Measurements from ENCODE around the gene UGT2B10. TPM values are rescaled to one million over a fixed set of nuclear protein-coding genes. Genes with fewer than 3 reads are reported as not detected.

The UGT2B10 gene
- total RNA-seq, 1 experiment from 2014 or later: 0.25 TPM

DNA sequence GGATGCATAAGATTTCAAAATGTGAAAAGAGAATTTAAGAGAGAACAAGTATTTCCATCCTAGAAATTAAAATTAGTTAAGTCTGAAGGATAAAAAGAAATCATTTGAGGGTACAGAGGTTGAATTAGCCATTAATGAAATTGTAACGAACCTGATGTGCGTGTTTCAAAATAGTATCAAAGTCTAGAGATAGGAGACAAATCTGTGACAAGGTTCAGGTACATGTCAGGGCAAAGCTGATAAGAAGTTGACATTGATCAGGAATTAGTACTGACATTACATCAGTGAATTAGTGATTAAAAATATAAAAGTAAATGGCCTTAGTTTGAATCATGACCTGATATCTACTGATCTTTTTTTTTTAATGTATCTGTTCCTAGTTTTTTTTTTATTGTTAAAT lies 62.3 kb downstream of the UGT2B10 start:
- BruUV-seq (replicated peaks): no TSS peak
- DNase-seq: no peak
- TF ChIP-seq CTCF (IDR thresholded peaks at IDR 0.05; ENCODE audit: insufficient read depth in 1 of 2, low read depth in 1 of 2, low read length in 1 of 2, severe bottlenecking in 1 of 2, unreplicated experiment in 1 of 2): no peak
- no peak overlapping the region for H3K4me3 ChIP-seq (ENCODE audit: low read depth, low read length)
- H3K4me1 ChIP-seq: peaks cover 21% of the 10 kb centered on the region
- peaks cover 9% of the 10 kb centered on the region for H3K9me3 Mint-ChIP-seq (ENCODE audit: unreplicated experiment)
- intact Hi-C loops (cut with micrococcal nuclease; ENCODE audit: unreplicated experiment): loop anchor here (10.0 kb wide), 2 partner anchors 293 to 717 kb away; no protein-coding TSS in a partner anchor
- no peaks in the 10 kb centered on the region for H3K27me3 Mint-ChIP-seq (ENCODE audit: insufficient read depth, unreplicated experiment)
- no peaks in the 10 kb centered on the region for H3K4me1 Mint-ChIP-seq (ENCODE audit: low read depth, unreplicated experiment)
- no peak overlapping the region for H3K27ac Mint-ChIP-seq (ENCODE audit: unreplicated experiment)
- ChIA-PET CTCF (no interaction called here), POLR2A (no interaction called here)
- H3K4me3 Mint-ChIP-seq (ENCODE audit: unreplicated experiment): no peak overlapping the region
- no peaks in the 10 kb centered on the region for H3K36me3 Mint-ChIP-seq (ENCODE audit: insufficient read depth, unreplicated experiment)
- no peaks in the 10 kb centered on the region for H3K9me3 ChIP-seq
- H3K27me3 ChIP-seq (replicated peaks; ENCODE audit: control insufficient read depth, insufficient read depth, low read length): no peaks in the 10 kb centered on the region
- peaks cover 1% of the 10 kb centered on the region; the same call in 1 of the 2 replicates for H3K36me3 ChIP-seq (ENCODE audit: control insufficient read depth, insufficient read depth, low read length)

Other genes with a start within 250 kb of the UGT2B10 start
- 0.19 and 0.20 TPM in 2 replicates for gene UGT2B17, start 239.7 kb upstream of the UGT2B10 start, total RNA-seq (2022)
- 0.32 and 0.42 TPM in 2 replicates for gene UGT2B15, start 145.3 kb upstream of the UGT2B10 start, total RNA-seq (2022)
- 2.5 TPM in 2 replicates for gene UGT2A3, start 135.8 kb downstream of the UGT2B10 start, total RNA-seq (2022)